Testis (tissue), 2 donors: ENCODE data around the gene ZFYVE21.

Source experiments
- POLR2A ChIP-seq: fragments of 450-650 bp; IDR thresholded peaks from one replicate; pipeline ENCODE4 v1.6.1; 2017; ENCODE audit warnings: antibody characterized with exemption, mild to moderate bottlenecking, moderate library complexity
- TF ChIP-seq, protein P1 (sequence below), 3 experiments: fragments of 450-650 bp in 2 of 3; fragments of 200-600 bp in 1 of 3; sonication (generic) in 1 of 3; IDR thresholded peaks; one replicate each; pipeline ENCODE4 v1.5.1; 2016 to 2019; ENCODE audit warnings: antibody characterized with exemption in 3 of 3, mild to moderate bottlenecking in 2 of 3, moderate library complexity in 1 of 3

DNA sequence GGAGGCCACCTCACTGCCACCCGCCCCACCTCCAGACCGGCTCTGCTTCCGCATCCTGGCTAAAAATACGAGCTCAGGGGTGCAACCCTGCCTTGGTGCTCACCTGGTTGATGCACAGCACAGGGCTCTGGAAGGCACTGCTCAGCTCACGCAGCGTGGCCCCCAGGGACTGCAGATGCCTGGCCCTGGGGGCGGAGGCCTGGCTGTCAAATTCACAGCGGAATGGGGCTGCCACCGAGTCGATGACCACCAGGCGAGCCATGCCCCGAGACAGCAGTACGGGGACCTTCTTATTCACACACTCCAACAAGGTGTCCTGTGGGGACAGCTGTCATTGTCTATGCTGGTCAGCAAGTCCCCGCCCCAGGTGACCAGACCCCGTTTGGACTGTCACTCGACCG, 16.3 kb upstream of the ZFYVE21 start:
- TF ChIP-seq, protein P1, sequence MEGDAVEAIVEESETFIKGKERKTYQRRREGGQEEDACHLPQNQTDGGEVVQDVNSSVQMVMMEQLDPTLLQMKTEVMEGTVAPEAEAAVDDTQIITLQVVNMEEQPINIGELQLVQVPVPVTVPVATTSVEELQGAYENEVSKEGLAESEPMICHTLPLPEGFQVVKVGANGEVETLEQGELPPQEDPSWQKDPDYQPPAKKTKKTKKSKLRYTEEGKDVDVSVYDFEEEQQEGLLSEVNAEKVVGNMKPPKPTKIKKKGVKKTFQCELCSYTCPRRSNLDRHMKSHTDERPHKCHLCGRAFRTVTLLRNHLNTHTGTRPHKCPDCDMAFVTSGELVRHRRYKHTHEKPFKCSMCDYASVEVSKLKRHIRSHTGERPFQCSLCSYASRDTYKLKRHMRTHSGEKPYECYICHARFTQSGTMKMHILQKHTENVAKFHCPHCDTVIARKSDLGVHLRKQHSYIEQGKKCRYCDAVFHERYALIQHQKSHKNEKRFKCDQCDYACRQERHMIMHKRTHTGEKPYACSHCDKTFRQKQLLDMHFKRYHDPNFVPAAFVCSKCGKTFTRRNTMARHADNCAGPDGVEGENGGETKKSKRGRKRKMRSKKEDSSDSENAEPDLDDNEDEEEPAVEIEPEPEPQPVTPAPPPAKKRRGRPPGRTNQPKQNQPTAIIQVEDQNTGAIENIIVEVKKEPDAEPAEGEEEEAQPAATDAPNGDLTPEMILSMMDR (IDR thresholded peaks at IDR 0.05) = no peak
- TF ChIP-seq POLR2A = no peak
